Superior temporal gyrus (tissue), 1 donor: Measurements from ENCODE around the gene RNF167.
A peak's percentile ranks its signal among the peaks of the same experiment; 100 is the strongest.
"Not testable (repeated sequence)": the region's sequence is repeated elsewhere in the genome, so short reads cannot be mapped to it uniquely, and the experiment has no call there.

Experiments used
- DNase-seq: peaks from one replicate; pipeline ENCODE4 v3.0.0-alpha.2; 2016; ENCODE audit errors: extremely low spot score

RNF167 gene

DNA sequence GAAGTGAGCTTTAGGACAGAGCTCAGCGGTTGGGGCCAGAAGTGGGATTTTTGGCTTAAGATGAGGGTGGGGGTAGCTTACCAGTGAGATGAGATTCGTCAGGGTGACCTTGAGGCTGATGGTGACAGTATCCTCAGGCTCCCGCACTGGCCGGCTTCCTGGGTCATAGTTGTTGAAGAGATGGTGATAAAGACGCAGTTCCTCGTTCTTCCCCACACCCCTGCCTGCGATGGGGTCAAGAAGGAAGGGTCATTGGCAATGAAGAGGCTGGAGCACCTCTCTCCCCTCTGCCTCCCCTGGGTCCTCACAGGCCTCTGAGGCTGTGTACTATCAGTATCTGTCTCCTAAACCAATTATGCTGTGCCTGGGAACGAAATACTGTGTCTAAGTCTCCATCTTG, 37.5 kb upstream of the RNF167 start:
- DNase-seq, result no peak

DNA sequence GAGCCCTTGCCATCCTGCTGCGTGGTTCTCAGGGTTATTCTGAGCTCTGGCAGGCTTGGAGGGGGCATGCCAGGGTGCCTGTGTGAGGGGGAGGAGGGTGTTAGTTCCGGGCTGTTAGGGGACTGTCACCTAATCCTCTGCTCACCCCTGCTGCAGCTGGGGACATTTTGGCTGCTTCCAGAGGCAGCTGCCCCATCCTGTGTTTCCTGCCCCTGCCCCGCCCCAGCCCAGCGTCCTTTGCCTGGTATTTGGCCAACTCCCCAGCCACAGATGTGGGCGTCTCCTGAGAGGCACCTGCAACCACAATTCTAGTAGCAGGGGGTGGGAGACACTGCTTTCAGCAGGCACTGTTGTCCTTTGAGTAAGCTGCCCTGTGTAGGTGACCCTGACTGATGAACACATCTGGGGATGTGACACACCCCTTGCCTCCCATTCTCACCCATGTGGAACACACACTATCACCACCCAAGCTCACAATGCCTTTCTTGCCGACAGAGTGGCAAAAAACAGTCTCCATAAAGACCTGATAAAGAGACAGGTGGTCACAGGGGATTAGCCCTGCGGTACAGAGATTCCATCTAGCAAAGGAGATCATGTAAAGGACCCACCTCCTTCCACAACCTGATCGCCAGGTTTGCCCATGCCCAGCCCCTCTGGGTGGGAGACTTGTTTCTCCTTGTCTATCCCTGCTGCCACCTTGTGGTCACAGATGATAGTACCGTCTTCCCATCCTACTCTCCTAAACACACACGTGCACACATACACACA, 36.8 kb upstream of the RNF167 start, which contains the start of gene CHRNE:
CHRNE (minus strand) TSS at position 48 of the 768 bp plus-strand sequence; CDS start at position 13, 35 bp downstream.
- DNase-seq, result peak; percentile 89

DNA sequence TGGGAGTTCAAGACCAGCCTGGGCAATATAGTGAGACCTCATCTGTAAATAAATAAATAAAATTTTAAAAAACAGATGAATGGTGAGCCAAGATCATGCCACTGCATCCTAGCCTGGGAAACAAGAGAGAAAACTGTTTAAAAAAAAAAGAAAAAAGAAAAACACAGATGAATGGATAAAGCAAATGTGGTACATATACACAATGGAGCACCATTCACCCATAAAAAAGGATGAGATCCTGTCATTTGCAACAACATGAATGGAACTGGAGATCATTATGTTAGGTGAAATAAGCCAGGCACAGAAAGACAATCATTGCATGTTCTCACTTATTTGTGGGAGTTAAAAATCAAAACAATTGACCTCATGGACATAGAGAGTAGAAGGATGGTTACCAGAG, 33.4 kb upstream of the RNF167 start:
- not testable (repeated sequence) for DNase-seq

DNA sequence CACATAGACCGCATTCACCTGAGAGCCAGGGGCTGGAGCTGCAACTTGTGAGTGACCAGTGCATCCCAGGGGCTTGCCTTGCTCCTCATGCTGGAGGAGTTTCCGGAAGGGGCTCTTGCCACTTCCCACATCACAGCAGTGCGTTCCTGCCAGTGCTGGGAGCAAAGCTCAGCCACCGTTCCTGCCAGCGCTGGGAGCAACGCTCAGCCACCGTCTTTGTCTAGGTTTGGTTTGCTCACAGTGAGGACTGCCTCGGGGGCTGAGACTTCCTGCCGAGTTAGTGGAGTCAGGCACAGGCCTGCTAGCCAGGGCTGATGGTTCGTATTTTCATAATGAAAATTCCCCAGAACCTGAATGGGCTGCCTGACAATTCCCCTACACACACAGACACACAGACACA, 31.8 kb upstream of the RNF167 start:
- DNase-seq, result no peak

DNA sequence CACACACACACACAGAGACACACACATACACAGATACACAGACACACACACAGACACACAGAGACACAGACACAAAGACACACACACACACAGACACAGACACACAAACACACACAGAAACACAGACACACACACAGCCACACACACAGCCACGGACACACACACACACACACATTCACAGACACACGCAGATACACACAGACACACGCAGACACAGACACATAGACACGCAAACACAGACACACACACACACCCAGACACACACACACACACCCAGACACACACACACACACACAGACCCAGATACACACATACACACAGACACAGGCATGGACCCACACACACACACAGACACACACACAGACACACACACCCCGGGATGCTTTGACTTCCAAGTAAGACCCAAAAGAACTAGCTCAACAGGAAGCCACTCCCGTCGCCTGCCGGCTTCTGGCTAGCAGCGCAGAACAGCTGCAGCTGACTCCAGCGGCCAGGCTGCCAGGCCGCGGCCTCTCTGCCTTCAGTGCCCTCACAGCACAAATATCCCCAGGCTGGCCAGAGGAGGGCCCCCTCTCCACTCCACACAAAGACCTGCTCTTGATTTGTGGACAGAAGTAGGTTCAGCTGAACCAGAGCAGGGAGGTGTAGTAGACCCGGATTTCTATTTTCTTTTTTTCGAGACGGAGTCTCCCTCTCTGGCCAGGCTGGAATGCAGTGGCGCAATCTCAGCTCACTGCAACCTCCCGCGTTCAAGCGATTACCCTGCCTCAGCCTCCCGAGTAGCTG, 31.2 kb upstream of the RNF167 start:
- peak; percentile 86 for DNase-seq

DNA sequence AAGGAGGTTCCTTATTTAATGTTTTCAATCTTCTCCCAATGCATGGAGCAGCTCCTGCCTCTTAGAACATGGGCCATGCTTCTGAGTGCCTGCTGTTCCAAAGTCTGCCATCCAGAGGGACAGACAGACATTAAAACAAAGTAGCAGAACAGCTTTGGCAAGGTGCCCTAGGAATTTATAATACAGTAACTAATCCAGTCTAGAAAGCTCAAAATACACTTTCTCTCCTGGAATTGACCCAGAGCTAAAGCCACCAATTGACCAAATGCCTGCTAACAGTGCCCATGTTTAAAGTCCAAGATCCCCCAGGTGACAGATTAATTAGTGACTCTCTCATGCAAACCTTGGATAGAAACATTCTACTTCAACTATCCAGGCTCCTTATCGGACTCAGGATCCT, 26.1 kb upstream of the RNF167 start:
- no peak for DNase-seq

DNA sequence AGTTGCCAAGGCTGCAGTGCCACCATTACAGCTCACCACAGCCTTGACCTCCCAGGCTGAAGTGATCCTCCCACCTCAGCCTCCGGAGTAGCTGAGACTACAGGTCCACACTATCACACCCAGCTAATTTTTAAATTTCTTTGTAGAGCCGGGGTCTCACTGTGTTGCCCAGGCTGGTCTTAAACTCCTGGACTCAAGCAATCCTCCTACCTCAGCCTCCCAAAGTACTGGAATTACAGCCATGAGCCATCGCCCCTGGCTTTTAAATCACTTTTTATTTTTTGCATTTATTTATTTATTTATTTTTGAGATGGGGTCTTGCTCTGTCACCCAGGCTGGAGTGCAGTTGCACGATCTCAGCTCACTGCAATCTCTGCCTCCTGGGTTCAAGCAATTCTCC, 25.5 kb upstream of the RNF167 start:
- DNase-seq, result not testable (repeated sequence)

DNA sequence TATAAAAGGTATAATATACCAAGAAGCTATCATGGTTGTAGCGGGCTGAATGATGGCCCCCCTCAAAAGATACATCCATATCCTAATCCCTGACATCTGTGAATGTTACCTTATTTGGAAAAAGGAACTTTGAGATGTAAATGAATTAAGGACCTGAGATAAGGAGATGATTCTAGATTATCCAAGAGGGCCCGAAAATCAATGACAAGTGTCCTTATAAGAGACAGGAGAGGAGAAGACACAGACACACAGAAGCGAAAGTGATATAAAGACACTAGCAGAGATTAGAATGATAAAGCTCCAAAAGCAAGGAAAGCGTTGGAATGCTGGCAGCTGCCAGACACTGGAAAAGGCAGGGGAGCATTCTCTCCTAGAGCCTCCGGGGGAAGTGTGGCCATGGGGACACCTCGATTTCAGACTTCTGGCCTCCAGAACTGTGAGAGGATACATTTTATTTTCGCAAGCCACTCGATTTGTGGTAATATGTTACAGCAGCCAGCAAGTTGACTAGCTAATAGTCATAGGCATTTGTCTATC, 20.5 kb upstream of the RNF167 start:
- no peak for DNase-seq

DNA sequence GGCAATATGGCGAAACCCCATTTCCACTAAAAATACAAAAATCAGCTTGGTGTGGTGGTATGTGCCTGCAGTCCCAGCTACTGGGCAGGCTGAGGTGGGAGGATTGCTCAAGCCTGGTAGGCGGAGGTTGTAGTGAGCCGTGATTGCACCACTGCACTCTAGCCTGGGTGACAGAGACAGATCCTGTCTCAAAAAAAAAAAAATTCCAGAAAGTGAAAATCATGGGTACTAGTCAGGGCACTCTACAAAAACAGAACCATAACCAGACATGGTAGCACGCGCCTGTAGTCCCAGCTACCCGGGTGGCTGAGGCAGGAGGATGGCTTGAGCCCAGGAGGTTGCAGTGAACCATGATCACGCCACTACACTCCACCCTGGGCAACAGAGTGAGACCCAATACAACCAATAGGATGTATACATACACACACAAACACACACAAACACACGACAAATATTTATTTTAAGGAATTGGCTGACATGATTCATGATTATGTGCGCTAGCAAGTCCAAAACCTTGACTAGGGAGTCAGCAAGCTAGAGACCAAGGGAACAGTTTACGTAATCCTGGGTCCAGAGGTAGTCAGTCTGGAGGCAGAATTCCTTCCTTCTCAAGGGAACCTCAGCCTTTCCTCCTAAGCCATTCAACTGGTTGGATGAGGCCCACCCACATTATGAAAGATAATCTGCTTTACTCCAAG, 19.6 kb upstream of the RNF167 start:
- no peak for DNase-seq

DNA sequence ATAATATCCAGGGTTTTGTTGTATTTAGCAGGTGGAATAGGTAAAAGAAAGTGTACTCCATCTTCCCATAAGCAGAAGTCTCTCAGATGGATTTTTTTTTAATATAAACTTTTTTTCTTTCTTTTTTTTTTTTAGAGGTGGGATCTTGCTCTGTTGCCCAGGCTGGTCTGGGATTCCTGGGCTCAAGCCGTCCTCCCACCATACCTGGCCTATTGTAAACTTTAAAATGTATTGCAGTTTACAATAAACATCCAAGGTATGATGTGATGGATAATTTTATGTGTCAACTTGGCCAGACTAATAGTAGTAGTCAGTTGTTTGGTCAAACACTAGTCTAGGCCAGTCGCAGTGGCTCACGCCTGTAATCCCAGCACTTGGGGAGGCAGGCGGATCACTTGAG, 18.7 kb upstream of the RNF167 start:
- no peak for DNase-seq

DNA sequence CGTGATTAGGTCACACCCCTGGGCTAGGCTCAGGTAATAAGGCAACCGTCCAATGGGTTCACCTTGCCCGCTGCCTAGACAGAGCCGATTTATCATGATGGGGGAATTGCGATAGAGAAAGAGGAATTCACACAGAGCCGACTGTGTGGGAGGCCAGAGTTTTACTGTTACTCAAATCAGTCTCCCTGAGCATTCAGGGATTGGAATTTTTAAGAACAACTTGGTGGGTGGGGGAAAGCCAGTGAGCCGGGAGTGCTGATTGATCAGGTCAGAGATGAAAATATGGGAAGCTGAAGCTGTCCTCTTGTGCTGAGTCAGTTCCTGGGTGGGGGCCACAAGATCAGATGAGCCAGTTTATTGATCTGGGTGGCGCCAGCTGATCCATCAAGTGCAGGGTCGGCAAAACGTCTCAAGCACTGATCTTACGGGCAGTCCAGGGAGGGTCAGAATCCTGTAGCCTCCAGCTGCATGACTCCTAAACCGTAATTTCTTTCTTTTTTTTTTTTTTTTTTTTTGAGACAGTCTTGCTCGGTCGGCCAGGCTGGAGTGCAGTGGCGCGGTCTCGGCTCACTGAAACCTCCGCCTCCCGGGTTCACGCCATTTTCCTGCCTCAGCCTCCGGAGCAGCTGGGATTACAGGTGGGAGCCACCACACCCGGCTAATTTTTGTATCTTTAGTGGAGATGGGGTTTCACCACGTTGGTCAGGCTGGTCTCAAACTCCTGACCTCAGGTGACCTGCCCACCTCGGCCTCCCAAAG, 13.3 kb upstream of the RNF167 start:
- DNase-seq, result not testable (repeated sequence)

DNA sequence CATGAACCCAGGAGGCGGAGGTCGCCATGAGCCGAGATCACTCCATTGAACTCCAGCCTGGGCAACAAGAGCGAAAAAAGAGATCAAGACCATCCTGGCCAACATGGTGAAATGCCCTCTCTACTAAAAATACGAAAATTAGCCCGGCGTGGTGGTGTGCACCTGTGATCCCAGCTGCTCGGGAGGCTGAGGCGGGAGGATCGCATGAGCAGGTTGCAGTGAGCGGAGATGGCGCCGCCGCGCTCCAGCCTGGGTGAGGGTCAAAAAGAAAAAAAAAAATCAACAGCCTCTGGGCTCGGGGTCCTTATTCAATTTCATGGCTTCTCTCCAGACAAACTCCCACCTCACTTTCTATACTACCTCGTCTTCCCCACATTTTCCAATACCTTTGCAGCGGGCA, 11.2 kb upstream of the RNF167 start:
- DNase-seq, result no peak

DNA sequence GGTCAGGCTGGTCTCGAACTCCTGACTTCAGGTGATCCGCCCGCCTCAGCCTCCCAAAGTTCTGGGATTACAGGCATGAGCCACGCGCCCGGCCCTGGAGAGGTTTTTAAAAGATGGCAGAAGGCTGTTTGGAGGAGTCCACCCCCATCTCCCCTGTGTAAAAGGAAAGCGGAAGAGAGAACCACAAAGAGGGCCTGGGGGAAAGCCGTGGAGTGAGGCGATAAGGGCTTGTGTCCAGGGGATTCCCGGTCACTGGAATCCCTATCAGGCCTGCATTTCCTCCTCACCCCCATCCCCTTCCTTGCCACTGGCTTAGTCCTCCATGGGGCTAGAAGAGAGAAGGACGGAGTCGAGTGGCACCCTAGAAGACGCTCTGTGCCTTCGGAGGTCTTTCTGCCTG, 8.1 kb upstream of the RNF167 start, which contains the start of gene GP1BA:
GP1BA (plus strand) TSS at position 315 of the 400 bp plus-strand sequence. CDS start 328 bp downstream, outside the sequence.
- DNase-seq, result no peak

DNA sequence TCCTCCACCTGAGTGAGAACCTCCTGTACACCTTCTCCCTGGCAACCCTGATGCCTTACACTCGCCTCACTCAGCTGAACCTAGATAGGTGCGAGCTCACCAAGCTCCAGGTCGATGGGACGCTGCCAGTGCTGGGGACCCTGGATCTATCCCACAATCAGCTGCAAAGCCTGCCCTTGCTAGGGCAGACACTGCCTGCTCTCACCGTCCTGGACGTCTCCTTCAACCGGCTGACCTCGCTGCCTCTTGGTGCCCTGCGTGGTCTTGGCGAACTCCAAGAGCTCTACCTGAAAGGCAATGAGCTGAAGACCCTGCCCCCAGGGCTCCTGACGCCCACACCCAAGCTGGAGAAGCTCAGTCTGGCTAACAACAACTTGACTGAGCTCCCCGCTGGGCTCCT, 7.3 kb upstream of the RNF167 start:
- DNase-seq, result no peak

DNA sequence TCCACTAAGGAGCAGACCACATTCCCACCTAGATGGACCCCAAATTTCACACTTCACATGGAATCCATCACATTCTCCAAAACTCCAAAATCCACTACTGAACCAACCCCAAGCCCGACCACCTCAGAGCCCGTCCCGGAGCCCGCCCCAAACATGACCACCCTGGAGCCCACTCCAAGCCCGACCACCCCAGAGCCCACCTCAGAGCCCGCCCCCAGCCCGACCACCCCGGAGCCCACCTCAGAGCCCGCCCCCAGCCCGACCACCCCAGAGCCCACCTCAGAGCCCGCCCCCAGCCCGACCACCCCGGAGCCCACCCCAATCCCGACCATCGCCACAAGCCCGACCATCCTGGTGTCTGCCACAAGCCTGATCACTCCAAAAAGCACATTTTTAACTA, 6.4 kb upstream of the RNF167 start:
- DNase-seq, result no peak

DNA sequence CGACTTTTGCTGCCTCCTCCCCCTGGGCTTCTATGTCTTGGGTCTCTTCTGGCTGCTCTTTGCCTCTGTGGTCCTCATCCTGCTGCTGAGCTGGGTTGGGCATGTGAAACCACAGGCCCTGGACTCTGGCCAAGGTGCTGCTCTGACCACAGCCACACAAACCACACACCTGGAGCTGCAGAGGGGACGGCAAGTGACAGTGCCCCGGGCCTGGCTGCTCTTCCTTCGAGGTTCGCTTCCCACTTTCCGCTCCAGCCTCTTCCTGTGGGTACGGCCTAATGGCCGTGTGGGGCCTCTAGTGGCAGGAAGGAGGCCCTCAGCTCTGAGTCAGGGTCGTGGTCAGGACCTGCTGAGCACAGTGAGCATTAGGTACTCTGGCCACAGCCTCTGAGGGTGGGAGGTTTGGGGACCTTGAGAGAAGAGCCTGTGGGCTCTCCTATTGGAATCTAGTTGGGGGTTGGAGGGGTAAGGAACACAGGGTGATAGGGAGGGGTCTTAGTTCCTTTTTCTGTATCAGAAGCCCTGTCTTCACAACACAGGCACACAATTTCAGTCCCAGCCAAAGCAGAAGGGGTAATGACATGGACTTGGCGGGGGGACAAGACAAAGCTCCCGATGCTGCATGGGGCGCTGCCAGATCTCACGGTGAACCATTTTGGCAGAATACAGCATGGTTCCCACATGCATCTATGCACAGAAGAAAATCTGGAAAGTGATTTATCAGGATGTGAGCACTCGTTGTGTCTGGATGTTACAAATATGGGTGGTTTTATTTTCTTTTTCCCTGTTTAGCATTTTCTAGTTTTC, 5.7 kb upstream of the RNF167 start:
- no peak for DNase-seq

DNA sequence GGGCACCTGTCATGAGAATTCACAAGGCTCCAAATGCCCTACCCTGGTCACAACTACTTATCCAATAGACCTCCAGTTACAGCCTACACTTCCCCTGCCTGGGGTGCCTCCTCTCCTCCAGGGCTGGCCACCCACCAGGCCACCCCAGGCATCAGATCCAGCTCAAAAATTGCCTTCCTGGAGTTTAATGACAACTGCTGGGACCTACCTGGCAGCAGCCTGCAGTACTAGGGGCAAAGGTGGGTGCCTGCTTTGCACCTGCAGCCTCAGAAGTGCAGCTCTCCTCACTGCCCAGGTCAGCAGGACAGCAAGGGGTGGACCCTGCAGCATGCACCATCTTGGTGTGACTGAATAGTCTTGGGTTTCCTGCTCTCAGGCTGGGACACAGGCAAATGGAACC, 4.4 kb upstream of the RNF167 start:
- DNase-seq, result no peak

DNA sequence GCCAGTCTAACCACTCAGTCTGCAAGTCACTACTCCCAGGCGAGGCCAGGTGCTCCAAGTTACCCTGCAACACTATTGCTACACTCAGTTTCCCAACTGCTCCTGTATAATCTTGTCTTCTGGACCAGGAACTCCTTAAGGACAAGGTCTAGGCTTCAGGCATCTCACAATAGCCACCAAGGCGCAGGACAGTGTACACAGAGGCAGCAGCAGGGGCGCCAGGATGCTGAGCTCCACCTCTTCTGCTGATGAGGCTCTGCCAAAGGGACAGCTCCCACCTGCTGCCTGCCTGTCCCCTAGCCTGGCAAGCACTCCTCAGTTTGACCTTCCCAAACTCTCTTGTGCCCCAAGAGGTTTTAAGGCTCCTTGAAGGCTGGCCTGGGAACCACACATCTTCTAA, 3.6 kb upstream of the RNF167 start:
- DNase-seq, result no peak

DNA sequence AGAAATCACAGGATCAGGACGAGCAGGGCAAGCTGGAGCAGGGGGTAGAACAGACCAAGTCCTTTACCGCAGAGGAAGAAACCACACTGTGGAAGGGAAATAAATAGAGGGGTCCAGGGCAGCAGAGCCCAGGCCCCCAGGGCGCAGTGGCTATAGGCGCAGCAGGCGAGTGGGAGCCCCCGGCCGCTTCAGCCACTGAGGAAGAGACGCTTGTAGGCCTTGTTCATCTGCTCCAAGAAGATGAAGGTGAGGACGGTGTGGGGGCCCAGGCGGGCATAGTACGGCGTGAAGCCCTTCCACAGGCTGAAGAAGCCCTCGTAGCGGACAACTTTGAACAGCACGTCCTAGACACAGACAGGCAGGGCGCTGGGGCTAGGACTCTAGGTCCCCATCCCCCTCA, 2.5 kb upstream of the RNF167 start:
- DNase-seq, result no peak

DNA sequence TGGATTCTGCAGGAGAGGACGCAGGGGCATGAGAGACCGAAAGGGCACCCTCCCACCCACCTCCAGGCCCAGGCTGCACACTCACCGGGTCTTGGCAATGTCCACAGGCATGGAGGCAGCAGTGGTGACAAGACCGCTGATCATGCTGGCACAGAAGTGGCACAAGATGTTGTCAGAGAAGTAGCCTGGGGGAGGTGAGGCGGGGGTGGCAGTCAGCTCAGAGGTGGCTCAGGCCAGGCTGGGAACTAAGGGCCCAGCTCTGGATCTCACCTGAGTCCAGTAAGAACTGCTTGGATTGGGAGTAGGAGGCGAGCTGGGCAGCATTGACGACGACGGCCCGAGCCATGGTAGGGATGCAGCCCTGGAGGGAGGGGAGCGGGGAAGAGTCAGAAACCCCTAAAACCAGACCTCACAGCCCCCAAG, 2.0 kb upstream of the RNF167 start:
- no peak for DNase-seq
